Measurements from ENCODE around the gene MED19.

DNA sequence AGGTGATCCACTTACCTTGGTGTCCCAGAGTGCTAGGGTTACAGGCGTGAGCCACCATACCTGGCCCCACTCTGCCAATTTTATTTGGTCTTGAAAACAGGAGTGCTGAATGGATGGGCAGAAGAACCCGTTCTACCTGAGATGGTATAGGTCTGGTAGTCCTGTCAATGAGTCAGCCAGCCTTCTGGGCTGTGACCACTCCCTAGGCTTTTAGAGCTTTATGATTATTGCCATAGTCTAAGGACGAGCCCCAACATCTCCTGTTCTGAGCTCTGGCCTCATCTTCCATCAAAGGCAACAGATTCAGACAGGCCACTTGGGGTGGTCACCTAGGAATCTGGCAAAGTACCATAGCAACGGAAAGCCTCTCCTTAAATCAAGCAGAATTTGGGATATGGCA is 32.6 kb downstream of the MED19 start:
- TF ChIP-seq SIN3A (IDR thresholded peaks at IDR 0.05; ENCODE audit: borderline replicate concordance, insufficient read depth, low read length) (no peak), POLR2AphosphoS5 (IDR thresholded peaks at IDR 0.05; ENCODE audit: low read depth, low read length) (no peak), FOXP2 (optimal IDR thresholded peaks at IDR 0.05; ENCODE audit: borderline replicate concordance, extremely low read depth, extremely low read length, insufficient read depth) (no peak)
- TF ChIP-seq, protein P1, sequence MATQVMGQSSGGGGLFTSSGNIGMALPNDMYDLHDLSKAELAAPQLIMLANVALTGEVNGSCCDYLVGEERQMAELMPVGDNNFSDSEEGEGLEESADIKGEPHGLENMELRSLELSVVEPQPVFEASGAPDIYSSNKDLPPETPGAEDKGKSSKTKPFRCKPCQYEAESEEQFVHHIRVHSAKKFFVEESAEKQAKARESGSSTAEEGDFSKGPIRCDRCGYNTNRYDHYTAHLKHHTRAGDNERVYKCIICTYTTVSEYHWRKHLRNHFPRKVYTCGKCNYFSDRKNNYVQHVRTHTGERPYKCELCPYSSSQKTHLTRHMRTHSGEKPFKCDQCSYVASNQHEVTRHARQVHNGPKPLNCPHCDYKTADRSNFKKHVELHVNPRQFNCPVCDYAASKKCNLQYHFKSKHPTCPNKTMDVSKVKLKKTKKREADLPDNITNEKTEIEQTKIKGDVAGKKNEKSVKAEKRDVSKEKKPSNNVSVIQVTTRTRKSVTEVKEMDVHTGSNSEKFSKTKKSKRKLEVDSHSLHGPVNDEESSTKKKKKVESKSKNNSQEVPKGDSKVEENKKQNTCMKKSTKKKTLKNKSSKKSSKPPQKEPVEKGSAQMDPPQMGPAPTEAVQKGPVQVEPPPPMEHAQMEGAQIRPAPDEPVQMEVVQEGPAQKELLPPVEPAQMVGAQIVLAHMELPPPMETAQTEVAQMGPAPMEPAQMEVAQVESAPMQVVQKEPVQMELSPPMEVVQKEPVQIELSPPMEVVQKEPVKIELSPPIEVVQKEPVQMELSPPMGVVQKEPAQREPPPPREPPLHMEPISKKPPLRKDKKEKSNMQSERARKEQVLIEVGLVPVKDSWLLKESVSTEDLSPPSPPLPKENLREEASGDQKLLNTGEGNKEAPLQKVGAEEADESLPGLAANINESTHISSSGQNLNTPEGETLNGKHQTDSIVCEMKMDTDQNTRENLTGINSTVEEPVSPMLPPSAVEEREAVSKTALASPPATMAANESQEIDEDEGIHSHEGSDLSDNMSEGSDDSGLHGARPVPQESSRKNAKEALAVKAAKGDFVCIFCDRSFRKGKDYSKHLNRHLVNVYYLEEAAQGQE (IDR thresholded peaks at IDR 0.05; ENCODE audit: insufficient read depth in 1 of 2, low read depth in 2 of 2, low read length in 2 of 2) = no peak
